ENCODE measurements around the gene SH3GL2. TPM values are rescaled to one million over a fixed set of nuclear protein-coding genes. Genes with fewer than 3 reads are reported as not detected.

The SH3GL2 gene
- total RNA-seq, 1 experiment from 2014 or later: not detected

- peaks cover 28% of the 10 kb centered on the region for H3K27me3 Mint-ChIP-seq (ENCODE audit: insufficient read depth, unreplicated experiment)
- intact Hi-C loops (cut with micrococcal nuclease): no loop called here
- H3K36me3 Mint-ChIP-seq (ENCODE audit: insufficient read depth, unreplicated experiment): no peaks in the 10 kb centered on the region
- BruUV-seq (replicated peaks): no TSS peak
- H3K27ac Mint-ChIP-seq (ENCODE audit: low read depth, unreplicated experiment): no peak overlapping the region
- no peaks in the 10 kb centered on the region for H3K4me1 Mint-ChIP-seq (ENCODE audit: insufficient read depth, unreplicated experiment)
- POLR2A ChIA-PET: no interaction called here
- no peak overlapping the region for H3K4me3 Mint-ChIP-seq (ENCODE audit: unreplicated experiment)
- CTCF ChIA-PET: interaction anchor here (0.5 to 1.2 kb wide), 3 partner anchors 9 to 249 kb away, joined by 3 to 5 read pairs (median 3); no protein-coding TSS in a partner anchor
- TF ChIP-seq CTCF (IDR thresholded peaks at IDR 0.05; ENCODE audit: unreplicated experiment): no peak
- H3K9me3 Mint-ChIP-seq (ENCODE audit: unreplicated experiment): peaks cover 7% of the 10 kb centered on the region
- DNase-seq (ENCODE audit: unreplicated experiment): no peak
Measured at GRCh38 chr9:17556255-17556654, 22.6 kb upstream of the SH3GL2 start.

DNA sequence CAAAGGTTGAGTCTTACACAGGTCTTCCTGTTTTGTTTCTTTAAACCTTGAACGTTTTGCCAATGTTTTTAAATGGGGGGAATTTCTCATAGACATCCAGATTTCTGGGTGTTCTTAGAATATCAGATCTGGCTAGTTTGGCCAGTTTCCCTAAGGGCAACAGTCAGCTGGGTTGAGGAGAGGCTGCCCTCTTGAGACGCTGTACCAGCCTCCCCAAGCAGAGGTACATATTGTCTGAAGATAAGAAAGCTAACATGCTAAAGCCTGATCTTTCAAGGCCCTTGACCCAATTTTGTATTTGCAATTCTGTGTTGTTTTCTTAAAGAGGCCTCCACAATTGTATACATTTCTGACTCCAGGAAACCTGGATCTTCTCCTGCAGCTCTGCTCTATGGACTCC, 21.9 kb upstream of the SH3GL2 start:
- no peak for DNase-seq (ENCODE audit: unreplicated experiment)
- Mint-ChIP-seq H3K36me3 (ENCODE audit: insufficient read depth, unreplicated experiment) (no peaks in the 10 kb centered on the region), H3K4me1 (ENCODE audit: insufficient read depth, unreplicated experiment) (no peaks in the 10 kb centered on the region), H3K27ac (ENCODE audit: low read depth, unreplicated experiment) (no peak overlapping the region), H3K27me3 (ENCODE audit: insufficient read depth, unreplicated experiment) (peaks cover 35% of the 10 kb centered on the region), H3K9me3 (ENCODE audit: unreplicated experiment) (peaks cover 7% of the 10 kb centered on the region), H3K4me3 (ENCODE audit: unreplicated experiment) (no peak overlapping the region)
- TF ChIP-seq CTCF (IDR thresholded peaks at IDR 0.05; ENCODE audit: unreplicated experiment): no peak
- no TSS peak for BruUV-seq (replicated peaks)
- intact Hi-C loops (cut with micrococcal nuclease): no loop called here
- ChIA-PET POLR2A (no interaction called here), CTCF (no interaction called here)

DNA sequence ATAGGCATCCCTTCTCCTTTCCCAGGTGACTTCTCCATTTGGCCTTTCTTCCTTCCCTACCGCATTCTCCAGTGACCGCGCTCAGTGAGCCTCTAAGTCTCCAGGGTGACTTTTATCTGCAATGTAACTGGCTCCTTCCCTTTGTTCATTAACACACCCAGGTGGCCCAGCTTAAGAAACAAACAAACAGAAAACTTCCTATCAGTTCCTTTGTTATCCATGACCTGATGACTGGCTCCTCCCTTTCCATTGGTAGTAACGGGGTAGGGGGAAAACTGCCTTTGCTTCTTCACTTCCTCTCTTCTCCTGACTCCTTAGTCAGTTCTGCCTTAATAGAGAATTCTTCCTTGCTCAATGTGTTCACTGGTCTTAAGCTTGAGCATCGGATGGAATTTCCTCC, 7.0 kb upstream of the SH3GL2 start:
- Mint-ChIP-seq H3K27me3 (ENCODE audit: insufficient read depth, unreplicated experiment) (peaks cover 30% of the 10 kb centered on the region), H3K4me3 (ENCODE audit: unreplicated experiment) (no peak overlapping the region), H3K36me3 (ENCODE audit: insufficient read depth, unreplicated experiment) (no peaks in the 10 kb centered on the region), H3K4me1 (ENCODE audit: insufficient read depth, unreplicated experiment) (no peaks in the 10 kb centered on the region), H3K9me3 (ENCODE audit: unreplicated experiment) (no peaks in the 10 kb centered on the region), H3K27ac (ENCODE audit: low read depth, unreplicated experiment) (no peak overlapping the region)
- intact Hi-C loops (cut with micrococcal nuclease): loop anchor here (10.0 kb wide), 1 partner anchor 83 kb away; no protein-coding TSS in a partner anchor
- no peak for DNase-seq (ENCODE audit: unreplicated experiment)
- BruUV-seq (replicated peaks): no TSS peak
- ChIA-PET POLR2A (no interaction called here), CTCF (no interaction called here)
- TF ChIP-seq CTCF (IDR thresholded peaks at IDR 0.05; ENCODE audit: unreplicated experiment): no peak

GRCh38 chr9:17574342-17574741, 4.5 kb upstream of the SH3GL2 start:
- POLR2A ChIA-PET: no interaction called here

More at GRCh38 chr9:17574342-17574741, 4.5 kb upstream of the SH3GL2 start:
- no peak overlapping the region for H3K27ac Mint-ChIP-seq (ENCODE audit: low read depth, unreplicated experiment)
- CTCF ChIA-PET: no interaction called here
- H3K9me3 Mint-ChIP-seq (ENCODE audit: unreplicated experiment): no peaks in the 10 kb centered on the region
- no peak for DNase-seq (ENCODE audit: unreplicated experiment)
- no TSS peak for BruUV-seq (replicated peaks)
- H3K27me3 Mint-ChIP-seq (ENCODE audit: insufficient read depth, unreplicated experiment): peaks cover 44% of the 10 kb centered on the region
- no peak for TF ChIP-seq CTCF (IDR thresholded peaks at IDR 0.05; ENCODE audit: unreplicated experiment)
- H3K36me3 Mint-ChIP-seq (ENCODE audit: insufficient read depth, unreplicated experiment): no peaks in the 10 kb centered on the region
- no peaks in the 10 kb centered on the region for H3K4me1 Mint-ChIP-seq (ENCODE audit: insufficient read depth, unreplicated experiment)
- no peak overlapping the region for H3K4me3 Mint-ChIP-seq (ENCODE audit: unreplicated experiment)
- intact Hi-C loops (cut with micrococcal nuclease): loop anchor here (10.0 kb wide), 1 partner anchor 80 kb away; no protein-coding TSS in a partner anchor
